HepG2 (cell line): Measurements from ENCODE around the gene TOMM20. TPM values are rescaled to one million over a fixed set of nuclear protein-coding genes. Genes with fewer than 3 reads are reported as not detected.

Source experiments
- ELF1 ChIP-seq: sonication (generic); formaldehyde crosslinking; IDR thresholded peaks from 2 replicates; pipeline ENCODE4 v1.4.0; 2020; ENCODE audit warnings: missing genetic modification reagents
- HHEX ChIP-seq: IDR thresholded peaks from 2 replicates; pipeline ENCODE4 v1.6.1; 2016; ENCODE audit warnings: control low read depth
- HNRNPL ChIP-seq: fragments of 200-400 bp; formaldehyde crosslinking; IDR thresholded peaks from 2 replicates; pipeline ENCODE4 v1.6.1; 2017; ENCODE audit warnings: mild to moderate bottlenecking, low read depth, low read length
- KLF9 ChIP-seq: IDR thresholded peaks from 2 replicates; pipeline ENCODE4 v1.6.1; 2016; ENCODE audit warnings: low read depth
- KMT2B ChIP-seq: IDR thresholded peaks from 2 replicates; pipeline ENCODE4 v1.6.1; 2016; ENCODE audit warnings: missing genetic modification reagents, missing compliant biosample characterization
- MYNN ChIP-seq: sonication (generic); formaldehyde crosslinking; IDR thresholded peaks from 2 replicates; pipeline ENCODE4 v1.4.0; 2020; ENCODE audit warnings: mild to moderate bottlenecking, low read depth, missing genetic modification reagents
- RARA ChIP-seq: IDR thresholded peaks from 2 replicates; pipeline ENCODE4 v1.6.1; 2016; ENCODE audit warnings: missing genetic modification reagents, missing compliant biosample characterization
- SNAPC2 ChIP-seq: sonication (generic); formaldehyde crosslinking; IDR thresholded peaks from 2 replicates; pipeline ENCODE4 v1.8.1; 2022; ENCODE audit warnings: mild to moderate bottlenecking, missing genetic modification reagents
- STAT5B ChIP-seq: sonication (generic); formaldehyde crosslinking; IDR thresholded peaks from 2 replicates; pipeline ENCODE4 v1.4.0; 2020; ENCODE audit warnings: missing genetic modification reagents
- ZNF225 ChIP-seq: sonication (generic); formaldehyde crosslinking; IDR thresholded peaks from 2 replicates; pipeline ENCODE4 v1.4.0; 2020; ENCODE audit warnings: mild to moderate bottlenecking, missing genetic modification reagents
- ZNF282 ChIP-seq: fragments of 450-650 bp; IDR thresholded peaks from 2 replicates; pipeline ENCODE4 v1.6.1; 2018; ENCODE audit not compliant: partially characterized antibody
- ZNF468 ChIP-seq: sonication (generic); formaldehyde crosslinking; IDR thresholded peaks from 2 replicates; pipeline ENCODE4 v1.8.0; 2022; ENCODE audit warnings: mild to moderate bottlenecking, moderate library complexity, missing genetic modification reagents
- ZNF570 ChIP-seq: sonication (generic); formaldehyde crosslinking; IDR thresholded peaks from 2 replicates; pipeline ENCODE4 v1.4.0; 2020; ENCODE audit warnings: mild to moderate bottlenecking, missing genetic modification reagents, borderline replicate concordance
- ZNF75D ChIP-seq: sonication (generic); formaldehyde crosslinking; IDR thresholded peaks from 2 replicates; pipeline ENCODE4 v1.8.1; 2023; ENCODE audit warnings: missing genetic modification reagents, mild to moderate bottlenecking, borderline replicate concordance
- ZNF776 ChIP-seq: sonication (generic); formaldehyde crosslinking; IDR thresholded peaks from 2 replicates; pipeline ENCODE4 v1.4.0; 2020; ENCODE audit warnings: mild to moderate bottlenecking, missing genetic modification reagents
- polyA plus RNA-seq, 8 experiments: library from polyadenylated mRNA; depleted of rRNA in 3 of 8; stranded (reverse) in 7 of 8; unstranded in 1 of 8; fragments of >200 nt; fragmentation: Illumina TruSeq in 4 of 8; extraction: Trizol in 4 of 8; gene quantifications; 2 replicates each; pipeline versions ENCODE4 v1.2.1 to v1.2.3, GENCODE V29; 2011 to 2016; ENCODE audit warnings: low read depth in 4 of 8, missing spikeins in 1 of 8, mixed read lengths in 1 of 8; ENCODE audit not compliant: insufficient read depth in 1 of 8
- total RNA-seq, 5 experiments: library from RNA; depleted of rRNA; stranded (reverse); fragments of >200 nt; fragmentation: Illumina TruSeq; extraction: Trizol; gene quantifications; 2 replicates each; pipeline ENCODE4 v1.2.3, GENCODE V29; 2016; ENCODE audit warnings: low read depth in 1 of 5
- TF ChIP-seq, protein P1 (sequence below): sonication (generic); formaldehyde crosslinking; IDR thresholded peaks from 2 replicates; pipeline ENCODE4 v1.4.0; 2020; ENCODE audit warnings: low read depth, missing genetic modification reagents
- TF ChIP-seq, protein P2 (sequence below): conservative IDR thresholded peaks from 2 replicates; pipeline ENCODE4 v1.6.1; 2018; ENCODE audit warnings: missing genetic modification reagents
- TF ChIP-seq, protein P3 (sequence below): sonication (generic); formaldehyde crosslinking; IDR thresholded peaks from 2 replicates; pipeline ENCODE4 v1.4.0; 2020; ENCODE audit warnings: missing genetic modification reagents, borderline replicate concordance
- TF ChIP-seq, protein P4 (sequence below): IDR thresholded peaks from 2 replicates; pipeline ENCODE4 v1.6.1; 2012; ENCODE audit warnings: low read depth, low read length, improper control_type of control experiment

Gene TOMM20
- total and polyA plus RNA-seq, 2 of the 13 experiments (the other 11 are each of a cell fraction or from before 2014, with no cell fraction given): 153 to 376 TPM

DNA sequence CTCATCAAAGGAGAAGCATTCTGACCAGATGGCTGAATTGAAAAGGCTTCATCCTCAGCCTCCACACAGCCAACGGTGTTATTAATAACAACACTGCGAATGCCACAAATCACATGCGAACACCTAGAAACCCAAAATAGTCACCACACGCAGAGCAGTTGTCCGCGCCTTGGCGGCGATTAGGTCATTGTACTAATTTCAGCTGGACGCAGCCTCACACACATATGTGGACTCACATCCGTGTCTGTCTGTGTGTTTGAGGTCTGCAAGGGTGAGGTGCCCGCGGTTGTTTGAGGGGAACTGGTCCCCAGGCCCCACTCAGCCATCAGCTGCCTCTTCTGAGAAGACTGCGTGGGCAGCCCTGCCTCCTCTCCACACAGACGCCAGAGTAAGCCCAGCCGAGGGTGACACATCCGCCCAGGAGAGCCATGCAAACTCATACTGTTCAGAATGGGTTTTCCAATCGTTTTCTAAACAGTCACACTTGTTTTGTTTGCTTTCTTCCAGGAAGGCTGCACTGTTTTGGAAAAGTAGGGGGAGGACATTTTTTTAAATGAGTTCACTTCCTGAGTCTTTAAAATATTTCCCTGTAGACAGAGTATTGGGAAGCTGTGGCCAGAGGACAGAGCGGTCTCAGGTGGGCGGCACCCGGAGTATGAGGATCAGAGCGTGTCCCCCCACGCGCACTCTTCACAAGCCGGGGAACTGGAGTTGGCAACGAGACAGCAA is 53.4 kb downstream of the TOMM20 start (continued):
- TF ChIP-seq ZNF75D (CRISPR knock-in tag) (no peak), ELF1 (CRISPR knock-in tag) (peak; percentile 25; the same call in 1 of the 2 replicates), KMT2B (CRISPR knock-in tag) (no peak), HNRNPL (peak; percentile 73; the same call in 1 of the 2 replicates), SNAPC2 (CRISPR knock-in tag) (no peak), ZNF570 (CRISPR knock-in tag) (no peak), MYNN (CRISPR knock-in tag) (no peak), RARA (peak; percentile 70), ZNF225 (CRISPR knock-in tag) (no peak), KLF9 (no peak), ZNF776 (CRISPR knock-in tag) (no peak), ZNF468 (CRISPR knock-in tag) (0 out of 2 replicates have a peak, but pooled peaks have one; percentile 11), STAT5B (CRISPR knock-in tag) (no peak), ZNF282 (no peak), HHEX (CRISPR knock-in tag) (no peak)
- TF ChIP-seq, protein P1, sequence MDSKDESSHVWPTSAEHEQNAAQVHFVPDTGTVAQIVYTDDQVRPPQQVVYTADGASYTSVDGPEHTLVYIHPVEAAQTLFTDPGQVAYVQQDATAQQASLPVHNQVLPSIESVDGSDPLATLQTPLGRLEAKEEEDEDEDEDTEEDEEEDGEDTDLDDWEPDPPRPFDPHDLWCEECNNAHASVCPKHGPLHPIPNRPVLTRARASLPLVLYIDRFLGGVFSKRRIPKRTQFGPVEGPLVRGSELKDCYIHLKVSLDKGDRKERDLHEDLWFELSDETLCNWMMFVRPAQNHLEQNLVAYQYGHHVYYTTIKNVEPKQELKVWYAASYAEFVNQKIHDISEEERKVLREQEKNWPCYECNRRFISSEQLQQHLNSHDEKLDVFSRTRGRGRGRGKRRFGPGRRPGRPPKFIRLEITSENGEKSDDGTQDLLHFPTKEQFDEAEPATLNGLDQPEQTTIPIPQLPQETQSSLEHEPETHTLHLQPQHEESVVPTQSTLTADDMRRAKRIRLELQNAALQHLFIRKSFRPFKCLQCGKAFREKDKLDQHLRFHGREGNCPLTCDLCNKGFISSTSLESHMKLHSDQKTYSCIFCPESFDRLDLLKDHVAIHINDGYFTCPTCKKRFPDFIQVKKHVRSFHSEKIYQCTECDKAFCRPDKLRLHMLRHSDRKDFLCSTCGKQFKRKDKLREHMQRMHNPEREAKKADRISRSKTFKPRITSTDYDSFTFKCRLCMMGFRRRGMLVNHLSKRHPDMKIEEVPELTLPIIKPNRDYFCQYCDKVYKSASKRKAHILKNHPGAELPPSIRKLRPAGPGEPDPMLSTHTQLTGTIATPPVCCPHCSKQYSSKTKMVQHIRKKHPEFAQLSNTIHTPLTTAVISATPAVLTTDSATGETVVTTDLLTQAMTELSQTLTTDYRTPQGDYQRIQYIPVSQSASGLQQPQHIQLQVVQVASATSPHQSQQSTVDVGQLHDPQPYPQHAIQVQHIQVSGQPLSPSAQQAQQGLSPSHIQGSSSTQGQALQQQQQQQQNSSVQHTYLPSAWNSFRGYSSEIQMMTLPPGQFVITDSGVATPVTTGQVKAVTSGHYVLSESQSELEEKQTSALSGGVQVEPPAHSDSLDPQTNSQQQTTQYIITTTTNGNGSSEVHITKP: peak; percentile 97
- TF ChIP-seq, protein P2, sequence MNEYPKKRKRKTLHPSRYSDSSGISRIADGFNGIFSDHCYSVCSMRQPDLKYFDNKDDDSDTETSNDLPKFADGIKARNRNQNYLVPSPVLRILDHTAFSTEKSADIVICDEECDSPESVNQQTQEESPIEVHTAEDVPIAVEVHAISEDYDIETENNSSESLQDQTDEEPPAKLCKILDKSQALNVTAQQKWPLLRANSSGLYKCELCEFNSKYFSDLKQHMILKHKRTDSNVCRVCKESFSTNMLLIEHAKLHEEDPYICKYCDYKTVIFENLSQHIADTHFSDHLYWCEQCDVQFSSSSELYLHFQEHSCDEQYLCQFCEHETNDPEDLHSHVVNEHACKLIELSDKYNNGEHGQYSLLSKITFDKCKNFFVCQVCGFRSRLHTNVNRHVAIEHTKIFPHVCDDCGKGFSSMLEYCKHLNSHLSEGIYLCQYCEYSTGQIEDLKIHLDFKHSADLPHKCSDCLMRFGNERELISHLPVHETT (CRISPR knock-in tag): no peak
- TF ChIP-seq, protein P3, sequence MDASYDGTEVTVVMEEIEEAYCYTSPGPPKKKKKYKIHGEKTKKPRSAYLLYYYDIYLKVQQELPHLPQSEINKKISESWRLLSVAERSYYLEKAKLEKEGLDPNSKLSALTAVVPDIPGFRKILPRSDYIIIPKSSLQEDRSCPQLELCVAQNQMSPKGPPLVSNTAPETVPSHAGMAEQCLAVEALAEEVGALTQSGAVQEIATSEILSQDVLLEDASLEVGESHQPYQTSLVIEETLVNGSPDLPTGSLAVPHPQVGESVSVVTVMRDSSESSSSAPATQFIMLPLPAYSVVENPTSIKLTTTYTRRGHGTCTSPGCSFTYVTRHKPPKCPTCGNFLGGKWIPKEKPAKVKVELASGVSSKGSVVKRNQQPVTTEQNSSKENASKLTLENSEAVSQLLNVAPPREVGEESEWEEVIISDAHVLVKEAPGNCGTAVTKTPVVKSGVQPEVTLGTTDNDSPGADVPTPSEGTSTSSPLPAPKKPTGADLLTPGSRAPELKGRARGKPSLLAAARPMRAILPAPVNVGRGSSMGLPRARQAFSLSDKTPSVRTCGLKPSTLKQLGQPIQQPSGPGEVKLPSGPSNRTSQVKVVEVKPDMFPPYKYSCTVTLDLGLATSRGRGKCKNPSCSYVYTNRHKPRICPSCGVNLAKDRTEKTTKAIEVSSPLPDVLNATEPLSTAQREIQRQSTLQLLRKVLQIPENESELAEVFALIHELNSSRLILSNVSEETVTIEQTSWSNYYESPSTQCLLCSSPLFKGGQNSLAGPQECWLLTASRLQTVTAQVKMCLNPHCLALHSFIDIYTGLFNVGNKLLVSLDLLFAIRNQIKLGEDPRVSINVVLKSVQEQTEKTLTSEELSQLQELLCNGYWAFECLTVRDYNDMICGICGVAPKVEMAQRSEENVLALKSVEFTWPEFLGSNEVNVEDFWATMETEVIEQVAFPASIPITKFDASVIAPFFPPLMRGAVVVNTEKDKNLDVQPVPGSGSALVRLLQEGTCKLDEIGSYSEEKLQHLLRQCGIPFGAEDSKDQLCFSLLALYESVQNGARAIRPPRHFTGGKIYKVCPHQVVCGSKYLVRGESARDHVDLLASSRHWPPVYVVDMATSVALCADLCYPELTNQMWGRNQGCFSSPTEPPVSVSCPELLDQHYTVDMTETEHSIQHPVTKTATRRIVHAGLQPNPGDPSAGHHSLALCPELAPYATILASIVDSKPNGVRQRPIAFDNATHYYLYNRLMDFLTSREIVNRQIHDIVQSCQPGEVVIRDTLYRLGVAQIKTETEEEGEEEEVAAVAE (CRISPR knock-in tag): no peak; the same call in 1 of the 2 replicates
- TF ChIP-seq, protein P4, sequence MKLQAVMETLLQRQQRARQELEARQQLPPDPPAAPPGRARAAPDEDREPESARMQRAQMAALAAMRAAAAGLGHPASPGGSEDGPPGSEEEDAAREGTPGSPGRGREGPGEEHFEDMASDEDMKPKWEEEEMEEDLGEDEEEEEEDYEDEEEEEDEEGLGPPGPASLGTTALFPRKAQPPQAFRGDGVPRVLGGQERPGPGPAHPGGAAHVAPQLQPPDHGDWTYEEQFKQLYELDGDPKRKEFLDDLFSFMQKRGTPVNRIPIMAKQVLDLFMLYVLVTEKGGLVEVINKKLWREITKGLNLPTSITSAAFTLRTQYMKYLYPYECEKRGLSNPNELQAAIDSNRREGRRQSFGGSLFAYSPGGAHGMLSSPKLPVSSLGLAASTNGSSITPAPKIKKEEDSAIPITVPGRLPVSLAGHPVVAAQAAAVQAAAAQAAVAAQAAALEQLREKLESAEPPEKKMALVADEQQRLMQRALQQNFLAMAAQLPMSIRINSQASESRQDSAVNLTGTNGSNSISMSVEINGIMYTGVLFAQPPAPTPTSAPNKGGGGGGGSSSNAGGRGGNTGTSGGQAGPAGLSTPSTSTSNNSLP: no peak; the same call in 1 of the 2 replicates
